ENCODE measurements around the gene REEP6. TPM values are rescaled to one million over a fixed set of nuclear protein-coding genes. Genes with fewer than 3 reads are reported as not detected.

Gene REEP6
- total and polyA plus RNA-seq, 2 of the 4 experiments (the other 2 are of a cell fraction): 1.3 to 2.2 TPM

DNA sequence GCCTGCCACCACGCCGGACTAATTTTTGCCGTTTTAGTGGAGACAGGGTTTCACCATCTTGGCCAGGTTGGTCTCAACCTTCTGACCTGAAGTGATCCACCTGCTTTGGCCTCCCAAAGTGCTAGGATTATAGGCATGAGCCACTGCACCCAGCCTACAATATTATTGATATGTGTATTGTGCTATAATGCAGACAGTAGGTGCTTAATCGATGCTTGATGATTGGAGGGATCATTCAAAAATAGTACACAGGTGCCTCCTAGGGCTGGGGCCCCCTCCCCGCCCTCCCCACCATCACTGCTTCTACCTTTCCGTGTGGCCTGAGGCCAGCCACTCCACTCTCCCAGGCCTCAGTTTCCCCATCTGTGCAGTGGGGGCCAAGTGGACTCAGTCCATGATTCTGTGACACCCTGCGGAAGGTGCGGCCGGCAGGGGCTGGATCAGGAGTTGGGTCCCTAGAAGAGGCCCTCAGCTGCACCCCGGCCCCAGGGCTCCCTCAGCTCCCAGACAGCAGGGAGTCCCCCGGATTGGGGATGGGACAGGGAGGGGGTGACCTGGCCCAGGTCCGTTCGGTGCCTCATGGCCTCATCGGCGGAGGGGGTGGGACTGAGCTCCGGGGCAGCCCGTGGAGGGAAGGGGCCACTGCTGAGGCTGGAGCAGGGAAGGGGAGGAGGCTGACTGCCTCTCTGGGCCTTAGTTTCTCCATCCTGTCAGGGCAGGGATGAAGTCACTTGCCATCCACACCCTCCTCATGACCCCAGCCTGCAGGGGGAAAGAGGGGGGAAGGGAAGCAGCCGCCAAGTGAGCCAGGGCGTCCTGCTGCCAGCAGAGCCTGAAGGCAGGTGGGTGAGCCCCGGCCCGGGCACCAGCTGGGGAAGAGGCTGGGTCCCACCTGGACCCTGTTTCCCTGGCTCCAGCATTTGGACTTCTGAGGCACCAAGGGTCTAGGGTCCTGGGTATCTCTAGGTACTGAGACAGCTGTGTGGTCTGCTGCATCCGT, 20.6 kb downstream of the REEP6 start (continued):
- no peak for TF ChIP-seq CTCF (conservative IDR thresholded peaks at IDR 0.05; ENCODE audit: low read depth, low read length)
